GM12878 (cell line): Measurements from ENCODE around the gene ANKRD34A. TPM values are rescaled to one million over a fixed set of nuclear protein-coding genes. Genes with fewer than 3 reads are reported as not detected.
"Not testable (repeated sequence)": the region's sequence is repeated elsewhere in the genome, so short reads cannot be mapped to it uniquely, and the experiment has no call there.

Experiments used
- ATAC-seq: fragments of 200-7000 bp; cut with Tn5 transposase; 3 replicates; pipeline ENCODE4 v1.9.1; 2020; ENCODE audit warnings: mild to moderate bottlenecking, moderate library complexity
- BruUV-seq: library from RNA; stranded (reverse); fragments of 400-500 nt; replicated peaks from 2 replicates; lab custom pipeline; 2021; lab: Mats Ljungman, UMichigan
- CTCF ChIA-PET: fragments of 300-600 bp; sonication (Branson Sonifier 250); formaldehyde crosslinking; extraction: SDS; loops from one replicate; lab custom pipeline; 2021; ENCODE audit warnings: inconsistent platforms; lab: Yijun Ruan, JAX
- POLR2A ChIA-PET: fragments of 350-600 bp; formaldehyde crosslinking; extraction: SDS; loops from one replicate; lab custom pipeline; 2021; ENCODE audit warnings: inconsistent platforms; lab: Charles Lee
- RAD21 ChIA-PET: fragments of 300-600 bp; sonication (Branson Sonifier 250); formaldehyde crosslinking; loops from one replicate; lab custom pipeline; 2023; ENCODE audit warnings: antibody characterized with exemption; ENCODE audit not compliant: unreplicated experiment; lab: Charles Lee
- SMC1A ChIA-PET: fragments of 300-600 bp; sonication (Branson Sonifier 250); formaldehyde crosslinking; loops from one replicate; lab custom pipeline; 2023; ENCODE audit not compliant: unreplicated experiment, uncharacterized antibody; lab: Charles Lee
- DNase-seq: peaks from one replicate; pipeline ENCODE4 v3.0.0-alpha.2; 2011; ENCODE audit warnings: low read depth, low spot score
- FAIRE-seq: peaks from 3 replicates; lab custom pipeline; 2011; peaks lifted over from hg19 to GRCh38; lab: Jason Lieb, UNC
- H2AFZ ChIP-seq: 2 replicates; pipeline ENCODE4 v1.6.0; 2011; ENCODE audit warnings: low read depth, low read length, control low read depth; ENCODE audit not compliant: control insufficient read depth
- H3K27ac ChIP-seq: 2 replicates; pipeline ENCODE4 v1.5.1; 2011; ENCODE audit warnings: control low read depth; ENCODE audit not compliant: control insufficient read depth, insufficient read depth
- H3K27me3 ChIP-seq, 2 experiments: replicated peaks in 1 of 2; 2 replicates each; pipeline versions ENCODE4 v1.6.0 to v1.6.1; 2011; ENCODE audit warnings: low read length in 1 of 2; ENCODE audit not compliant: control insufficient read depth in 2 of 2, insufficient read depth in 2 of 2
- H3K36me3 ChIP-seq, 2 experiments: 2 replicates each; pipeline ENCODE4 v1.5.1; 2011; ENCODE audit warnings: low read length in 1 of 2; ENCODE audit not compliant: control insufficient read depth in 2 of 2, insufficient read depth in 2 of 2
- H3K4me1 ChIP-seq: 2 replicates; pipeline ENCODE4 v1.6.1; 2011; ENCODE audit warnings: mild to moderate bottlenecking, low read length, moderate library complexity, mixed read lengths; ENCODE audit not compliant: control insufficient read depth, insufficient read depth
- H3K4me2 ChIP-seq: 2 replicates; pipeline ENCODE4 v1.6.0; 2011; ENCODE audit warnings: control low read depth; ENCODE audit not compliant: control insufficient read depth, insufficient read depth
- H3K4me3 ChIP-seq: fragments of 200-600 bp; sonication (generic); 2 replicates; pipeline ENCODE4 v1.5.1; 2016
- H3K79me2 ChIP-seq: 2 replicates; pipeline ENCODE4 v1.6.0; 2011; ENCODE audit warnings: low read length; ENCODE audit not compliant: control insufficient read depth, insufficient read depth
- H3K9ac ChIP-seq: 2 replicates; pipeline ENCODE4 v1.8.0; 2011; ENCODE audit warnings: low read length, control low read depth, mixed read lengths; ENCODE audit not compliant: control insufficient read depth, insufficient read depth
- H3K9me3 ChIP-seq: replicated peaks from 3 replicates; pipeline ENCODE4 v1.5.1; 2011; ENCODE audit warnings: mild to moderate bottlenecking, low read length; ENCODE audit not compliant: control insufficient read depth, insufficient read depth
- H4K20me1 ChIP-seq: 2 replicates; pipeline ENCODE4 v1.6.0; 2011; ENCODE audit not compliant: control insufficient read depth, insufficient read depth
- EZH2 ChIP-seq: IDR thresholded peaks from 2 replicates; pipeline ENCODE4 v1.6.1; 2012; ENCODE audit warnings: low read depth, mild to moderate bottlenecking, control low read depth, inconsistent platforms, low read length, borderline replicate concordance; ENCODE audit not compliant: control insufficient read depth
- IRF4 ChIP-seq: IDR thresholded peaks from 2 replicates; pipeline ENCODE4 v1.6.1; 2011; ENCODE audit warnings: low read depth, low read length
- WGBS: methylation state at CpG from one replicate; pipeline ENCODE4 v1.1.6; 2016; ENCODE audit warnings: low lambda C conversion rate; ENCODE audit not compliant: insufficient replicate concordance, insufficient coverage; ENCODE audit errors: missing lambda C conversion rate; 5-methylcytosine and 5-hydroxymethylcytosine counted together
- in situ Hi-C: fragments of 300-500 bp; cut with MboI; formaldehyde crosslinking; loops from 9 replicates; pipeline ENCODE4 v1.14.3; 2018; ENCODE audit warnings: mixed read lengths
- intact Hi-C: fragments of 100-400 bp; cut with micrococcal nuclease; formaldehyde crosslinking; loops from one replicate; pipeline ENCODE4 v1.14.2; 2022; ENCODE audit not compliant: unreplicated experiment
- polyA plus RNA-seq, 11 experiments: library from polyadenylated mRNA; depleted of rRNA in 4 of 11; unstranded in 6 of 11; stranded (reverse) in 5 of 11; fragments of >200 nt; fragmentation: Nextera tagmentation in 4 of 11; fragmentation: Illumina TruSeq in 1 of 11; extraction: Ambion mirVana in 4 of 11; extraction: Trizol in 1 of 11; gene quantifications; 1 replicate in 1 of 11; 2 replicates in 10 of 11; pipeline versions ENCODE4 v1.2.1 to v1.2.3, GENCODE V29; 2011 to 2016; ENCODE audit warnings: inconsistent platforms in 2 of 11, missing spikeins in 2 of 11, low read depth in 1 of 11
- total RNA-seq, 4 experiments: library from RNA; depleted of rRNA in 3 of 4; stranded (reverse); fragments of >200 nt in 3 of 4; fragmentation: Illumina TruSeq in 1 of 4; extraction: Trizol in 1 of 4; gene quantifications; 2 replicates each; pipeline versions ENCODE4 v1.2.1 to v1.2.3, GENCODE V29; 2013 to 2021
- TF ChIP-seq, protein P1 (sequence below): fragments of 450-650 bp; IDR thresholded peaks from 2 replicates; pipeline ENCODE4 v1.6.1; 2014; ENCODE audit warnings: mild to moderate bottlenecking

The ANKRD34A gene
- total and polyA plus RNA-seq, 10 of the 15 experiments (the other 5 are each of a cell fraction or from before 2014, with no cell fraction given): 0.40 to 3.5 (median 1.6) TPM

DNA sequence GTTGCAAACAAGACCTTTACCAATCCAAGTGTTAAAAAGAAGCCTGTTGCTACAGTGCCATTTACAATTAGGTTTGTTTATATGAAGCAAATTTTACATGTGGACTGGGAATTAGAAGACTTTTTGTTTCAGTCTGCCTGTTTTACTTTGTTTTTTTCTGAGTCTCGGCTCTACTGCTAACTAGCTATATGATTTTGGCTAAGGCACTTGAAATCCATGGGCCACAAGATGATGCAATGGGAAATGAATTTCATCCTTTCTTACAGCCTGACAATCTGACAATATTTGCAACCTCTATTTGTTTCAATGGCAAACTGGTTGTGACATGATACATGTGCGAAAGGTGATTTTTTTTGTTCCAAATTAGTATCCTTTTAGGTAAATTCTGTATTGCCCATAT, 42.1 kb downstream of the ANKRD34A start (continued):
- TF ChIP-seq EZH2 (no peak), IRF4 (no peak)
- TF ChIP-seq, protein P1, sequence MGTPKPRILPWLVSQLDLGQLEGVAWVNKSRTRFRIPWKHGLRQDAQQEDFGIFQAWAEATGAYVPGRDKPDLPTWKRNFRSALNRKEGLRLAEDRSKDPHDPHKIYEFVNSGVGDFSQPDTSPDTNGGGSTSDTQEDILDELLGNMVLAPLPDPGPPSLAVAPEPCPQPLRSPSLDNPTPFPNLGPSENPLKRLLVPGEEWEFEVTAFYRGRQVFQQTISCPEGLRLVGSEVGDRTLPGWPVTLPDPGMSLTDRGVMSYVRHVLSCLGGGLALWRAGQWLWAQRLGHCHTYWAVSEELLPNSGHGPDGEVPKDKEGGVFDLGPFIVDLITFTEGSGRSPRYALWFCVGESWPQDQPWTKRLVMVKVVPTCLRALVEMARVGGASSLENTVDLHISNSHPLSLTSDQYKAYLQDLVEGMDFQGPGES: no peak

DNA sequence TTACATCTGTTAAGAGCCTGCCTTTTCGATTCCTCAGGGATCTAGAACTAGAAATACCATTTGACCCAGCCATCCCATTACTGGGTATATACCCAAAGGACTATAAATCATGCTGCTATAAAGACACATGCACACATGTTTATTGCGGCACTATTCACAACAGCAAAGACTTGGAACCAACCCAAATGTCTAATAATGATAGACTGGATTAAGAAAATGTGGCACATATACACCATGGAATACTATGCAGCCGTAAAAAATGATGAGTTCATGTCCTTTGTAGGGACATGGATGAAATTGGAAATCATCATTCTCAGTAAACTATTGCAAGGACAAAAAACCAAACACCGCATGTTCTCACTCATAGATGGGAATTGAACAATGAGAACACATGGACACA, 44.1 kb downstream of the ANKRD34A start:
- peak overlapping the region; percentile 100 for H3K4me2 ChIP-seq

More for the DNA sequence above, 44.1 kb downstream of the ANKRD34A start:
- ATAC-seq, H3K36me3 ChIP-seq, H3K9ac ChIP-seq, H3K27ac ChIP-seq, BruUV-seq, FAIRE-seq, H4K20me1 ChIP-seq, SMC1A ChIA-PET, intact Hi-C loops, H3K27me3 ChIP-seq, DNase-seq, H2AFZ ChIP-seq, H3K9me3 ChIP-seq, in situ Hi-C loops, POLR2A ChIA-PET: not testable (repeated sequence)
- ChIA-PET CTCF (interaction anchor here (0.6 kb wide), 1 partner anchor 38 kb away, joined by 3 read pairs; the partner anchor contains the start of gene LIX1L), RAD21 (interaction anchor here (1.1 kb wide), 1 partner anchor 44 kb away, joined by 3 read pairs; the partner anchor contains the start of genes ANKRD34A and POLR3GL)
- 94% methylated on average over 3 of the region's 4 CpGs for WGBS
- peaks cover 12% of the 10 kb centered on the region for H3K79me2 ChIP-seq
- peak overlapping the region; percentile 97; the same call in 1 of the 2 replicates for H3K4me3 ChIP-seq
- H3K4me1 ChIP-seq: peaks cover 13% of the 10 kb centered on the region
